ENCODE measurements around the gene C1QTNF8.

GRCh38 chr16:1082952-1083675 lies 12.9 kb downstream of the C1QTNF8 start:
- TF ChIP-seq POLR2AphosphoS5 (IDR thresholded peaks at IDR 0.05; ENCODE audit: low read depth, low read length) (no peak), REST (IDR thresholded peaks at IDR 0.05; ENCODE audit: insufficient read depth in 1 of 2, low read depth in 2 of 2, low read length in 2 of 2) (no peak), TAF1 (IDR thresholded peaks at IDR 0.05; ENCODE audit: borderline replicate concordance, insufficient read depth, low read length) (no peak), FOXP2 (optimal IDR thresholded peaks at IDR 0.05; ENCODE audit: borderline replicate concordance, extremely low read depth, extremely low read length, insufficient read depth) (no peak)

Data from PFSK-1 (cell line).